Mucosa of descending colon (tissue), 3 donors: ENCODE results near the gene RPS6KC1. TPM values are rescaled to one million over a fixed set of nuclear protein-coding genes. Genes with fewer than 3 reads are reported as not detected.
"Not testable (repeated sequence)": the region's sequence is repeated elsewhere in the genome, so short reads cannot be mapped to it uniquely, and the experiment has no call there.

Experiments used
- ATAC-seq: fragments of 200-7000 bp; cut with Tn5 transposase; one replicate; pipeline ENCODE4 v1.9.1; 2020; ENCODE audit warnings: mild to moderate bottlenecking, moderate library complexity
- DNase-seq, 3 donors: peaks; one replicate each; pipeline ENCODE4 v3.0.0-alpha.2; 2020
- H3K36me3 ChIP-seq: fragments of 200-600 bp; one replicate; pipeline ENCODE4 v1.8.0; 2021; ENCODE audit warnings: low read depth, mild to moderate bottlenecking
- H3K4me1 ChIP-seq: fragments of 200-600 bp; one replicate; pipeline ENCODE4 v1.8.0; 2021; ENCODE audit warnings: low read depth, mild to moderate bottlenecking
- H3K4me3 ChIP-seq: fragments of 200-600 bp; one replicate; pipeline ENCODE4 v1.8.0; 2021; ENCODE audit warnings: mild to moderate bottlenecking
- H3K9me3 ChIP-seq: fragments of 200-600 bp; one replicate; pipeline ENCODE4 v1.8.0; 2021; ENCODE audit warnings: mild to moderate bottlenecking
- intact Hi-C, 2 donors: fragments of 100-400 bp; cut with DNase I in 1 of 2; cut with micrococcal nuclease in 1 of 2; formaldehyde crosslinking; loops; one replicate each; pipeline versions ENCODE4 v1.11.0 to v1.11.1; 2022; cut with DNase I, micrococcal nuclease
- total RNA-seq, 3 donors: library from RNA; stranded (reverse); fragmentation: NEBNext Ultra II Directional in 2 of 3; extraction: Animal tissue kit (Norgen Biotek cat#: 25700) in 2 of 3; gene quantifications; one replicate each; pipeline versions ENCODE4 v1.2.1 to v1.2.4, GENCODE V29; 2021 to 2023
- TF ChIP-seq, protein P1 (sequence below): fragments of 200-600 bp; IDR thresholded peaks from one replicate; pipeline ENCODE4 v1.8.0; 2022; ENCODE audit warnings: antibody characterized with exemption, mild to moderate bottlenecking
- donor health status: DM: no; HTN: no; CAD: no; lungs with moderate emphysema.
- donor health status: DM: no; HTN: no; CAD: no.
- donor health status: DM: no; HTN: yes; CAD: no.

RPS6KC1 gene
- total RNA-seq, 3 donors from 2014 or later = 9.0 to 23.4 (median 9.2) TPM

DNA sequence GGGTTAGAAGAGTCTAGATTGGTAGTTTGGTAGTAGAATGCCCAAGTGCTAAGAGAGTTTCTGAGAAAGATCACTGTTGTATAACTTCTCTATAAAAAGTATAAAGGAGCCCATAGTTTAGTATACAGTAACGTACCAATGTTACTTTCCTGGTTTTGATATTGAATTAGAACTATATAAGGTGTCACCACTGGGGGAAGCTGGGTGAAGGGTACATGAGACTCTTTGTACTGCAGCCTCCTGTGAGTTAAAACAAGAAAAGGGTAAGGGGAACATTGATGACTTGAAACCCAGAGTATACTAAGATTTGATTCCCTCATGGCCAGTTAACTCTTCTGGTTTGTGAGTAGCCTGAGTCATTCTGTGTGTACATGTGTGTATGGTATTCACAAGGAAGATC lies 129.8 kb downstream of the RPS6KC1 start:
- Histone ChIP-seq H3K9me3 (peaks cover 5% of the 10 kb centered on the region), H3K36me3 (no peaks in the 10 kb centered on the region), H3K4me1 (no peaks in the 10 kb centered on the region), H3K4me3 (no peak overlapping the region)
- no peak for ATAC-seq
- no peak for DNase-seq
- intact Hi-C loops = no loop called here
- TF ChIP-seq, protein P1, sequence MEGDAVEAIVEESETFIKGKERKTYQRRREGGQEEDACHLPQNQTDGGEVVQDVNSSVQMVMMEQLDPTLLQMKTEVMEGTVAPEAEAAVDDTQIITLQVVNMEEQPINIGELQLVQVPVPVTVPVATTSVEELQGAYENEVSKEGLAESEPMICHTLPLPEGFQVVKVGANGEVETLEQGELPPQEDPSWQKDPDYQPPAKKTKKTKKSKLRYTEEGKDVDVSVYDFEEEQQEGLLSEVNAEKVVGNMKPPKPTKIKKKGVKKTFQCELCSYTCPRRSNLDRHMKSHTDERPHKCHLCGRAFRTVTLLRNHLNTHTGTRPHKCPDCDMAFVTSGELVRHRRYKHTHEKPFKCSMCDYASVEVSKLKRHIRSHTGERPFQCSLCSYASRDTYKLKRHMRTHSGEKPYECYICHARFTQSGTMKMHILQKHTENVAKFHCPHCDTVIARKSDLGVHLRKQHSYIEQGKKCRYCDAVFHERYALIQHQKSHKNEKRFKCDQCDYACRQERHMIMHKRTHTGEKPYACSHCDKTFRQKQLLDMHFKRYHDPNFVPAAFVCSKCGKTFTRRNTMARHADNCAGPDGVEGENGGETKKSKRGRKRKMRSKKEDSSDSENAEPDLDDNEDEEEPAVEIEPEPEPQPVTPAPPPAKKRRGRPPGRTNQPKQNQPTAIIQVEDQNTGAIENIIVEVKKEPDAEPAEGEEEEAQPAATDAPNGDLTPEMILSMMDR = no peak

DNA sequence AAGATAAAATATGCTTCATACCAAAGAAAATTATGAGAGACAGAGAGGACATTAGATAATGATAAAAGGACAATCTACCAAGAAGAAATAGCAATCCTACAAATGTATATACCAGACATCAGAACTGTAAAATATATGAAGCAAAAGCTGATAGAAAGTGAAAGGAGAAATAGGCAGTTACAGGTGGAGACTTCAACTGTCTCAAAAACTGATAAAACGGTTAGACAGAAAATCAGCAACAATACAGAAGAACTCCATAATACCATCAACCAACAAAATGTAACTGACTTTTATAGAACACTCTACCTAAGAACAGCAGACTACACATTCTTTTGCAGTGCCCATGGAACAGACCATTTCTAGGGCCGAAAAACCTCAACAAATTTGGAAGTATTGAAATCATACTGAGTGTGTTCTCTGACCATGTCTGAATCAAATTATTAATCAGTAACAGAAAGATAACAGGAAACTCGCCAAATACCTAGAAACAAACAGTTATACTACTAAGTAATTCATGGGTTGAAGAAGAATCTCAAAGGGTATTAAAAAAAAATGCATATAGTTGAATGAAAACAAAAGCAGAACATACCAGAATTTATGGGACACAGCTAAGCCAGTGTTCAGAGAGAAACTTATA lies 132.1 kb downstream of the RPS6KC1 start:
- intact Hi-C loops = no loop called here
- ATAC-seq (no peak), DNase-seq (no peak)
- Histone ChIP-seq H3K4me1 (no peaks in the 10 kb centered on the region), H3K4me3 (no peak overlapping the region), H3K9me3 (peaks cover 15% of the 10 kb centered on the region), H3K36me3 (no peaks in the 10 kb centered on the region)
- TF ChIP-seq, protein P1 = no peak

DNA sequence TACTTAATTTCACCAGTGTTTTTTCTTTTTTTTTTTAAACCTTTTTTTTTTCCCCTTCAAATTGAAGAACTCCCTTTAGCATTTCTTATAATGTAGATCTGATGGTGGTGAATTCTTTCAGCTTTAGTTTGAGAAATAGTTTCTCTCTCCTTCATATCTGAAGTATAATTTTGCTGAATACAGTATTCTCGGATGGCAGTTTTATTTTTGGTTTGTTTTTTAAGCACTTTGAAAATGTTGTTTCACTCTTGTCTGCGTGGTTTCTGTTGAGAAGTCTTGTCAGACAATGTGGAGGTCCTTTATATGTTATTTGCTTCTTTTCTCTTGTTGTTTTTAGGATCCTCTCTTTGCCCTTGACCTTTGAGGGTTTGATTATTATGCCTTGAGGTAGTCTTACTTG lies 135.1 kb downstream of the RPS6KC1 start:
- Histone ChIP-seq H3K36me3 (no peaks in the 10 kb centered on the region), H3K4me1 (no peaks in the 10 kb centered on the region), H3K4me3 (no peak overlapping the region), H3K9me3 (peaks cover 27% of the 10 kb centered on the region)
- intact Hi-C loops = no loop called here
- ATAC-seq (no peak), DNase-seq (no peak)
- TF ChIP-seq, protein P1 = no peak

DNA sequence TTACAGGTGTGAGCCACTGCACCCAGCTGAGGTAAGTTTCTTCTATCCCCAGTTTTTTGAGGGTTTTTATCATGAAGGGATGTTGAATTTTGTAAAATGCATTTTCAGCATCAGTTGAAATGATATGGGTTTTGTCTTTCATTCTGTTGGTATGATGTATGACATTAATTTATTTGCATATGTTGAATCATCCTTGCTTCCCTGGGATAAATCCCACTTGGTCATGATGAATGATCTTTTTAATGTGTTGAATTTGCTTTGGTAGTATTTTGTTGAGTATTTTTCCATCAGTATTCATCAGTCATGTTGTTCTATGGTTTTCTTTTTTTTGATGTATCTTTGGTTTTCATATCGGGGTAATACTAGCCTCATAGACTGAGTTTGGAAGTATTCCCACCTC lies 141.0 kb downstream of the RPS6KC1 start:
- Histone ChIP-seq H3K9me3 (peaks cover 13% of the 10 kb centered on the region), H3K36me3 (no peaks in the 10 kb centered on the region), H3K4me3 (no peak overlapping the region), H3K4me1 (no peaks in the 10 kb centered on the region)
- ATAC-seq = no peak
- no peak for DNase-seq
- intact Hi-C loops = no loop called here
- TF ChIP-seq, protein P1 = no peak

DNA sequence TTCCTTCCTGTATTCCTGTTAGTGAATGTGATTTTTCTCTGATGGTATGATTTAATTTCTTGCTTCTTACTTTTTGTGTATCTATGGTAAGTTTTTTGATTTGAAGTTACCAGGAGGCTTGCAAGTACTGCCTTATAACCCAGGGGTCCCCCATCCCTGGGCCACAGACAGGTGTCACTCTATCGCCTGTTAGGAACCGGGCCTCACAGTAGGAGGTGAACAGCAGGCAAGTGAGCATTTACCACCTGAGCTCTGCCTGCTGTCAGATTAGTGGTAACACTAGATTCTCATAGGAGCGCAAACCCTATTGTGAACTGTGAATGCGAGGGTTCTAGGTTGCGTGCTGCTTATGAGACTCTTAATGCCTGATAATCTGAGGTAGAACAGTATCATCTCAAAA lies 143.3 kb downstream of the RPS6KC1 start:
- no peak for DNase-seq
- Histone ChIP-seq H3K36me3 (no peaks in the 10 kb centered on the region), H3K4me1 (no peaks in the 10 kb centered on the region), H3K4me3 (no peak overlapping the region), H3K9me3 (peaks cover 26% of the 10 kb centered on the region)
- no peak for ATAC-seq
- TF ChIP-seq, protein P1 = no peak
- intact Hi-C loops = no loop called here

DNA sequence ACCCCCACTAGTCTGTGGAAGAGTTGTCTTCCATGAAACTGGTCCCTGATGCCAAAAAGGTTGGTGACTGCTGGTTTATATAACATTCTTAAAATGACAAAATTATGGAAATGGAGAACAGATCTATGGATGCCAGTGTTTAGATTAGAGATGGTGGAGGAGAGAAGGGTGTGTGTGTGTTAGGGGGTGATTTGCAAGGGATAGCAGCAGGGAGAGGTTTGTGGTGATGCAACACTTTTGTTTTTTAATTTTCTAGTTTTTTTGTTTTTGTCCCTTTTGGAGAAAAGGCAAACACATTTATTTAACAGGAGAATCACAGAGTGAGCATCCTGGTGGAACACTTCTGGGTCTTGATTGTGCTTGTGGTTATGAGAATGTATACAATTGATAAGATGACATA lies 143.8 kb downstream of the RPS6KC1 start:
- intact Hi-C loops = no loop called here
- Histone ChIP-seq H3K4me1 (no peaks in the 10 kb centered on the region), H3K36me3 (no peaks in the 10 kb centered on the region), H3K9me3 (peaks cover 26% of the 10 kb centered on the region), H3K4me3 (no peak overlapping the region)
- DNase-seq (no peak), ATAC-seq (no peak)
- TF ChIP-seq, protein P1 = no peak

DNA sequence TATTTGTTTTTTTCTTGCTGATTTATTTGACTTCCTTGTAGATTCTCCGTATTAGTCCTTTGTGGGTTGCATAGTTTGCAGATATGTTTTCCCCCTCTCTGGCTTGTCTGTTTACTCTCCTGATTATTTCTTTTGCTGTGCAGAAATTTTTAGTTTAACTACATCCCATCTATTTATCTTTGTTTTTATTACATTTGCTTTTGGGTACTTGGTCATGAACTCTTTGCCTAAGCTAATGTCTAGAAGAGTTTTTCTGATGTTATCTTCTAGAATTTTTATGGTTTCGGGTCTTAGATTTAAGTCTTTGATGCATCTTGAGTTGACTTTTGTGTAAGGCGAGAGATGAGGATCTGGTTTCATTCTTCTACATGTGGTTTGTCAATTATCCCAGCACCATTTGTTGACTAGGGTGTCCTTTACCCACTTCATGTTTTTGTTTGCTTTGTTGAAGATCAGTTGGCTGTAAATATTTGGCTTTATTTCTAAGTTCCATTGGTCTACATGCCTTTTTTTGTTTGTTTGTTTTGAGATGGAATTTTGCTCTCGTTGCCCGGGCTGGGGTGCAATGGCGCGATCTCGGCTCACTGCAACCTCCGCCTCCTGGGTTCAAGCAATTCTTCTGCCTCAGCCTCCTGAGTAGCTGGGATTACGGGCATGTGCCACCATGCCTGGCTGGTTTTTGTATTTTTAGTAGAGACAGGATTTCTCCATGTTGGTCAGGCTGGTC lies 145.4 kb downstream of the RPS6KC1 start:
- H3K4me3 ChIP-seq, intact Hi-C loops, DNase-seq, H3K4me1 ChIP-seq, H3K36me3 ChIP-seq, ATAC-seq: not testable (repeated sequence)
- H3K9me3 ChIP-seq = peaks cover 14% of the 10 kb centered on the region
